Endodermal cell (in vitro differentiated cells): ENCODE data around the gene MAML2. TPM values are rescaled to one million over a fixed set of nuclear protein-coding genes. Genes with fewer than 3 reads are reported as not detected.

Experiments
- DNase-seq: peaks from one replicate; pipeline ENCODE4 v3.0.0-alpha.2; 2017
- H3K27ac ChIP-seq: 2 replicates; pipeline ENCODE4 v1.5.1; 2013; ENCODE audit warnings: mild to moderate bottlenecking, low read depth, low read length, moderate library complexity
- H3K27me3 ChIP-seq: 2 replicates; pipeline ENCODE4 v1.6.1; 2013; ENCODE audit warnings: mild to moderate bottlenecking, low read length, moderate library complexity; ENCODE audit not compliant: insufficient read depth, control insufficient read depth, poor library complexity, severe bottlenecking
- H3K36me3 ChIP-seq: 2 replicates; pipeline ENCODE4 v1.7.0; 2013; ENCODE audit warnings: mild to moderate bottlenecking, low read length, moderate library complexity; ENCODE audit not compliant: control insufficient read depth, insufficient read depth
- H3K4me1 ChIP-seq: one replicate; pipeline ENCODE4 v1.7.0; 2013; ENCODE audit warnings: low read length; ENCODE audit not compliant: control insufficient read depth, insufficient read depth
- H3K4me3 ChIP-seq: 2 replicates; pipeline ENCODE4 v1.5.1; 2013; ENCODE audit warnings: mild to moderate bottlenecking, low read length, moderate library complexity
- H3K9ac ChIP-seq: 2 replicates; pipeline ENCODE4 v1.6.1; 2013; ENCODE audit warnings: mild to moderate bottlenecking, low read length, moderate library complexity; ENCODE audit not compliant: poor library complexity, severe bottlenecking; ENCODE audit errors: extremely low read depth
- H3K9me3 ChIP-seq: 2 replicates; pipeline ENCODE4 v1.6.1; 2013; ENCODE audit warnings: mild to moderate bottlenecking, low read length, moderate library complexity; ENCODE audit not compliant: control insufficient read depth
- H3K27ac Mint-ChIP-seq: 2 replicates; pipeline ENCODE4 v1.8.0; 2020; ENCODE audit warnings: mixed read lengths
- H3K27me3 Mint-ChIP-seq: 2 replicates; pipeline ENCODE4 v1.8.0; 2021; ENCODE audit warnings: mild to moderate bottlenecking, mixed read lengths; ENCODE audit not compliant: insufficient read depth
- H3K36me3 Mint-ChIP-seq: 2 replicates; pipeline ENCODE4 v1.8.0; 2020; ENCODE audit warnings: low read depth, mixed read lengths
- H3K4me1 Mint-ChIP-seq: 2 replicates; pipeline ENCODE4 v1.8.0; 2020; ENCODE audit warnings: mixed read lengths
- H3K4me3 Mint-ChIP-seq: 2 replicates; pipeline ENCODE4 v1.8.0; 2020; ENCODE audit warnings: mild to moderate bottlenecking, moderate library complexity, mixed read lengths
- H3K9me3 Mint-ChIP-seq: 2 replicates; pipeline ENCODE4 v1.8.0; 2020; ENCODE audit warnings: mild to moderate bottlenecking, mixed read lengths
- WGBS, 2 experiments: methylation state at CpG; one replicate each; pipeline versions ENCODE4 v1.1.5 to v1.1.7; 2013; ENCODE audit warnings: missing lambda C conversion rate in 2 of 2, mixed read lengths in 1 of 2; ENCODE audit not compliant: insufficient coverage in 1 of 2, insufficient read length in 1 of 2; 5-methylcytosine and 5-hydroxymethylcytosine counted together
- total RNA-seq, 2 donors: library from RNA; stranded (reverse); fragmentation: NEBNext Ultra II Directional in 1 of 2; extraction: Animal tissue kit (Norgen Biotek cat#: 25700) in 1 of 2; gene quantifications; 2 replicates in 1 of 2; 3 replicates in 1 of 2; pipeline ENCODE4 v1.2.1, GENCODE V29; 2021
- TF ChIP-seq, protein P1 (sequence below): fragments of 200-600 bp; sonication (generic); conservative IDR thresholded peaks from 2 replicates; pipeline ENCODE4 v1.5.0; 2021; ENCODE audit warnings: antibody characterized with exemption, mild to moderate bottlenecking

Gene MAML2
- total RNA-seq, 2 donors from 2014 or later = 6.6 to 8.0 TPM

GRCh38 chr11:96361778-96362177 is 18.8 kb upstream of the MAML2 start:
- no peaks in the 10 kb centered on the region for H3K4me1 ChIP-seq
- WGBS, 2 experiments = 93 to 94% methylated on average over 1 to 2 of the region's 2 CpGs
- no peak overlapping the region for H3K4me3 ChIP-seq
- Mint-ChIP-seq H3K4me1 (no peaks in the 10 kb centered on the region), H3K9me3 (no peaks in the 10 kb centered on the region), H3K4me3 (no peak overlapping the region), H3K36me3 (peaks cover 17% of the 10 kb centered on the region), H3K27me3 (no peaks in the 10 kb centered on the region), H3K27ac (no peak overlapping the region)
- no peak overlapping the region for H3K9ac ChIP-seq
- no peaks in the 10 kb centered on the region for H3K27me3 ChIP-seq
- TF ChIP-seq, protein P1, sequence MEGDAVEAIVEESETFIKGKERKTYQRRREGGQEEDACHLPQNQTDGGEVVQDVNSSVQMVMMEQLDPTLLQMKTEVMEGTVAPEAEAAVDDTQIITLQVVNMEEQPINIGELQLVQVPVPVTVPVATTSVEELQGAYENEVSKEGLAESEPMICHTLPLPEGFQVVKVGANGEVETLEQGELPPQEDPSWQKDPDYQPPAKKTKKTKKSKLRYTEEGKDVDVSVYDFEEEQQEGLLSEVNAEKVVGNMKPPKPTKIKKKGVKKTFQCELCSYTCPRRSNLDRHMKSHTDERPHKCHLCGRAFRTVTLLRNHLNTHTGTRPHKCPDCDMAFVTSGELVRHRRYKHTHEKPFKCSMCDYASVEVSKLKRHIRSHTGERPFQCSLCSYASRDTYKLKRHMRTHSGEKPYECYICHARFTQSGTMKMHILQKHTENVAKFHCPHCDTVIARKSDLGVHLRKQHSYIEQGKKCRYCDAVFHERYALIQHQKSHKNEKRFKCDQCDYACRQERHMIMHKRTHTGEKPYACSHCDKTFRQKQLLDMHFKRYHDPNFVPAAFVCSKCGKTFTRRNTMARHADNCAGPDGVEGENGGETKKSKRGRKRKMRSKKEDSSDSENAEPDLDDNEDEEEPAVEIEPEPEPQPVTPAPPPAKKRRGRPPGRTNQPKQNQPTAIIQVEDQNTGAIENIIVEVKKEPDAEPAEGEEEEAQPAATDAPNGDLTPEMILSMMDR = no peak
- H3K9me3 ChIP-seq = no peaks in the 10 kb centered on the region
- H3K36me3 ChIP-seq = peaks cover 47% of the 10 kb centered on the region
- DNase-seq = no peak
- no peak overlapping the region for H3K27ac ChIP-seq

DNA sequence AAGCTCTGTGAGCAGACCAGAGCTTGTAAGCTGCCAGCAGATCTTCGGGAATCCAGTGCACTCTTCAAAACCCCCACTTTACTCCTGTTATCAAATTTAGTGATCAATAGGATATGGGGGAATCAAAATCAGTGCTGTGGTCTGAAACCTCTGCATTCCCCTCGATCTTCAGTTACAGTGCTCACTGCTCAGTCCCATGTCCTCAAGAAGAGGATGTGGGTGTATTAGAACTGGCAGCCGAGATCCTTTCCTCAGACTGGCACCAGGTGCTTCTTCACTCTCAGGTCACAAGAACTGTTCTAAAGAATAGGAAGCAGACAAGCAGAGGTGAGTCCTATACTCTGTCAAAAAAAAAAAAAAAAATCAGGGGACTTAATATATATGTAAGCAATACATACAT is 15.3 kb upstream of the MAML2 start:
- Histone ChIP-seq H3K27me3 (no peaks in the 10 kb centered on the region), H3K27ac (no peak overlapping the region), H3K4me3 (no peak overlapping the region), H3K9me3 (no peaks in the 10 kb centered on the region), H3K4me1 (no peaks in the 10 kb centered on the region), H3K36me3 (peaks cover 46% of the 10 kb centered on the region), H3K9ac (no peak overlapping the region)
- Mint-ChIP-seq H3K4me1 (no peaks in the 10 kb centered on the region), H3K27me3 (no peaks in the 10 kb centered on the region), H3K4me3 (no peak overlapping the region), H3K36me3 (peaks cover 33% of the 10 kb centered on the region), H3K27ac (no peak overlapping the region), H3K9me3 (no peaks in the 10 kb centered on the region)
- DNase-seq = no peak
- TF ChIP-seq, protein P1 = no peak
- 91 to 100% methylated on average over 1 to 3 of the region's 3 CpGs for WGBS, 2 experiments

DNA sequence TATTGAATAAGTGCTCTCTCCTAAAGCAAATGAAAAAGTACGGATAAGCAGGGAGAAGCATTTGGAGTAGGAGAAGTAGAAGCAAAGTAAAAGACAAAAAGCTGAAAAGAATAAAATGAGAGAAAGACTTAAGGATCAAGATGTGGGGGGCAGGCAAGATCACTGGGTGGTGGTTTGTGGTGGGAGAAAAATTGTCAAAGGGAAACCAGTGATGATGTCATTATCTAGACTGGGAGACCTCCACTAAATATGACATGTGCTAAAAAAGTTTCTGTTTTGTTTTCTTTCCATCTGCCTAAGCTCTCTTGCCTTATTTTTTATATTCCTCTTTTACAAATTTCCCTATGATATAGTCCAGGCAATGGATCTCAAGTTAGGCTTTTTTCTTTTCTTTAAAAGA is 14.8 kb upstream of the MAML2 start:
- no peaks in the 10 kb centered on the region for H3K9me3 Mint-ChIP-seq
- no peaks in the 10 kb centered on the region for H3K9me3 ChIP-seq
- no peak for DNase-seq
- no peak overlapping the region for H3K4me3 Mint-ChIP-seq
- no peak overlapping the region for H3K27ac ChIP-seq
- no peak overlapping the region for H3K9ac ChIP-seq
- H3K27me3 Mint-ChIP-seq = no peaks in the 10 kb centered on the region
- no peaks in the 10 kb centered on the region for H3K4me1 Mint-ChIP-seq
- H3K27ac Mint-ChIP-seq = no peak overlapping the region
- H3K36me3 ChIP-seq = peaks cover 46% of the 10 kb centered on the region
- H3K4me3 ChIP-seq = no peak overlapping the region
- 91 to 100% methylated on average over 1 of the region's 1 CpG for WGBS, 2 experiments
- peaks cover 33% of the 10 kb centered on the region for H3K36me3 Mint-ChIP-seq
- TF ChIP-seq, protein P1 = no peak
- H3K27me3 ChIP-seq = no peaks in the 10 kb centered on the region
- H3K4me1 ChIP-seq = no peaks in the 10 kb centered on the region
